ENCODE measurements around the gene ZNF598.
"Not testable (repeated sequence)": the region's sequence is repeated elsewhere in the genome, so short reads cannot be mapped to it uniquely, and the experiment has no call there.

The ZNF598 gene

GRCh38 chr16:2040041-2040786 is 30.6 kb upstream of the ZNF598 start:
- no peak for DNase-seq

GRCh38 chr16:2039274-2040031 is 29.8 kb upstream of the ZNF598 start:
- DNase-seq: no peak

- no peak for DNase-seq
Measured at GRCh38 chr16:2038382-2039231, 29.0 kb upstream of the ZNF598 start.

GRCh38 chr16:2037647-2038381 is 28.2 kb upstream of the ZNF598 start:
- no peak for DNase-seq

- no peak for DNase-seq
Measured at GRCh38 chr16:2037115-2037514, 27.5 kb upstream of the ZNF598 start.

GRCh38 chr16:2036200-2036966 is 26.8 kb upstream of the ZNF598 start:
- DNase-seq: no peak

- DNase-seq: no peak
Measured at GRCh38 chr16:2035431-2036199, 26.0 kb upstream of the ZNF598 start.

GRCh38 chr16:2034696-2035430 is 25.2 kb upstream of the ZNF598 start:
- DNase-seq: no peak

GRCh38 chr16:2033909-2034695 is 24.5 kb upstream of the ZNF598 start:
- DNase-seq: not testable (repeated sequence)

- DNase-seq: no peak
Measured at GRCh38 chr16:2033057-2033908, 23.7 kb upstream of the ZNF598 start.

- DNase-seq: no peak
Measured at GRCh38 chr16:2032285-2033056, 22.9 kb upstream of the ZNF598 start.

GRCh38 chr16:2031081-2031577 is 21.5 kb upstream of the ZNF598 start:
- no peak for DNase-seq

- no peak for DNase-seq
Measured at GRCh38 chr16:2030036-2030435, 20.4 kb upstream of the ZNF598 start.

- no peak for DNase-seq
Measured at GRCh38 chr16:2029350-2029749, 19.7 kb upstream of the ZNF598 start.

GRCh38 chr16:2028620-2029220 is 19.1 kb upstream of the ZNF598 start:
- DNase-seq: no peak

- DNase-seq: no peak
Measured at GRCh38 chr16:2028146-2028545, 18.5 kb upstream of the ZNF598 start.
